OCI-LY7 (cell line): ENCODE data around the gene SIDT1.

Experiments
- EZH2phosphoT487 ChIP-seq: fragments of 200-600 bp; sonication (generic); IDR thresholded peaks from 2 replicates; pipeline ENCODE4 v1.6.1; 2018; ENCODE audit warnings: low read depth, borderline replicate concordance, mild to moderate bottlenecking, mixed run types, antibody characterized with exemption, low read length, moderate library complexity, mixed read lengths
- TF ChIP-seq, protein P1 (sequence below): fragments of 200-600 bp; sonication (generic); conservative IDR thresholded peaks from 2 replicates; pipeline ENCODE4 v1.5.1; 2014; ENCODE audit warnings: mild to moderate bottlenecking, antibody characterized with exemption, low read length, moderate library complexity, mixed read lengths

DNA sequence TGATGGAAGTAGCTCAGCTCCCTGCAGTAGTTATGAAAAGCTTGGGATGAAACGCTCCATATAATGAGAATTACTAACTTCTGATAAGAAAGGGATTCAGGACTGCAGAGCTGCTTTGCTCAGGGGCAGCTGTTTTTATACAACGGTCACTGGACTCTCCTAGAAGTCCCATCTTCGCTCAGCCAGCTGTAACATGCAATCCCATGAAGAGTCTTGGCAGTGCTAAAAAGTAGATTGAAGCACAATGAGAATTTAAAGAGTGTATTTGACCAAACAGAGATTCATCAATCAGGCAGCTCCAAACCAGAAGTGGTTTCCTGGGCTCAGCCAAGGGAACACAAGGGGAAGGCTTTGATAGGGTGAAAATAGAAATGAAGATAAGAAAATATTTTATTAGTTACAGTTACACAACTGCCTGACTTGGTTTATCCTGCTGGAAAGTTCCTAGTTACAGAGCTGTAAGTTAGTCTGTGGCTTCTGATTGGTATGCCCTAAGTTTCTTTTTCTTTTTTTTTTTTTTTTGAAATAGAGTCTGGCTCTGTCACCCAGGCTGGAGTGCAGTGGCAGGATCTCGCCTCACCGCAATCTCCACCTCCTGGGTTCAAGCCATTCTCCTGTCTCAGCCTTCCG is 24.1 kb downstream of the SIDT1 start:
- TF ChIP-seq, protein P1, sequence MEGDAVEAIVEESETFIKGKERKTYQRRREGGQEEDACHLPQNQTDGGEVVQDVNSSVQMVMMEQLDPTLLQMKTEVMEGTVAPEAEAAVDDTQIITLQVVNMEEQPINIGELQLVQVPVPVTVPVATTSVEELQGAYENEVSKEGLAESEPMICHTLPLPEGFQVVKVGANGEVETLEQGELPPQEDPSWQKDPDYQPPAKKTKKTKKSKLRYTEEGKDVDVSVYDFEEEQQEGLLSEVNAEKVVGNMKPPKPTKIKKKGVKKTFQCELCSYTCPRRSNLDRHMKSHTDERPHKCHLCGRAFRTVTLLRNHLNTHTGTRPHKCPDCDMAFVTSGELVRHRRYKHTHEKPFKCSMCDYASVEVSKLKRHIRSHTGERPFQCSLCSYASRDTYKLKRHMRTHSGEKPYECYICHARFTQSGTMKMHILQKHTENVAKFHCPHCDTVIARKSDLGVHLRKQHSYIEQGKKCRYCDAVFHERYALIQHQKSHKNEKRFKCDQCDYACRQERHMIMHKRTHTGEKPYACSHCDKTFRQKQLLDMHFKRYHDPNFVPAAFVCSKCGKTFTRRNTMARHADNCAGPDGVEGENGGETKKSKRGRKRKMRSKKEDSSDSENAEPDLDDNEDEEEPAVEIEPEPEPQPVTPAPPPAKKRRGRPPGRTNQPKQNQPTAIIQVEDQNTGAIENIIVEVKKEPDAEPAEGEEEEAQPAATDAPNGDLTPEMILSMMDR, result no peak
- no peak for TF ChIP-seq EZH2phosphoT487
